Vagina (tissue), 2 donors: ENCODE measurements around the gene CYP2D6.

Experiments
- CTCF ChIP-seq, 3 experiments: fragments of 450-650 bp in 2 of 3; fragments of 200-600 bp in 1 of 3; sonication (generic) in 1 of 3; IDR thresholded peaks; one replicate each; pipeline ENCODE4 v1.5.1; 2017 to 2019; ENCODE audit warnings: antibody characterized with exemption in 3 of 3, mild to moderate bottlenecking in 2 of 3, moderate library complexity in 2 of 3
- POLR2A ChIP-seq, 2 donors: fragments of 450-650 bp; IDR thresholded peaks; one replicate each; pipeline ENCODE4 v1.6.1; 2017; ENCODE audit warnings: antibody characterized with exemption in 2 of 2, mild to moderate bottlenecking in 2 of 2, moderate library complexity in 2 of 2
- POLR2AphosphoS5 ChIP-seq, 2 donors: sonication (generic); formaldehyde crosslinking; IDR thresholded peaks; one replicate each; pipeline ENCODE4 v1.9.0; 2017; ENCODE audit warnings: antibody characterized with exemption in 2 of 2, mild to moderate bottlenecking in 2 of 2, low read depth in 1 of 2; ENCODE audit not compliant: insufficient read depth in 1 of 2

GRCh38 chr22:42101199-42101598 lies 29.4 kb downstream of the CYP2D6 start:
- TF ChIP-seq POLR2A (IDR thresholded peaks at IDR 0.05) (no peak), CTCF (IDR thresholded peaks at IDR 0.05) (no peak), POLR2AphosphoS5 (IDR thresholded peaks at IDR 0.05; ENCODE audit: insufficient read depth in 1 of 2, low read depth in 1 of 2) (no peak)
